H1 (cell line): ENCODE measurements around the gene FRMD3. TPM values are rescaled to one million over a fixed set of nuclear protein-coding genes. Genes with fewer than 3 reads are reported as not detected.

ENCODE experiments used
- CTCF ChIA-PET: fragments of 300-600 bp; sonication (Branson Sonifier 250); formaldehyde crosslinking; loops from one replicate; lab custom pipeline; 2021; ENCODE audit not compliant: partially characterized antibody; lab: Charles Lee
- POLR2A ChIA-PET: fragments of 300-600 bp; sonication (Branson Sonifier 250); formaldehyde crosslinking; loops from one replicate; lab custom pipeline; 2021; ENCODE audit warnings: inconsistent platforms; ENCODE audit not compliant: partially characterized antibody; lab: Charles Lee
- DNase-seq, 2 experiments: peaks; one replicate each; pipeline versions ENCODE4 v3.0.0 to v3.0.0-alpha.2; 2010 to 2022; ENCODE audit warnings: low spot score in 2 of 2, low read depth in 1 of 2, mixed read lengths in 1 of 2
- FAIRE-seq: peaks from 2 replicates; lab custom pipeline; 2011; peaks lifted over from hg19 to GRCh38; lab: Jason Lieb, UNC
- H2AFZ ChIP-seq: 2 replicates; pipeline ENCODE4 v1.8.1; 2012; ENCODE audit warnings: low read length, inconsistent platforms
- H2AK5ac ChIP-seq: 2 replicates; pipeline ENCODE4 v1.6.1; 2013; ENCODE audit warnings: low read depth, low read length
- H2BK120ac ChIP-seq: replicated peaks from 2 replicates; pipeline ENCODE3; 2013; ENCODE audit warnings: low read depth, low read length, inconsistent platforms
- H2BK12ac ChIP-seq: 2 replicates; pipeline ENCODE4 v1.6.1; 2013; ENCODE audit warnings: low read depth, low read length
- H2BK15ac ChIP-seq: 2 replicates; pipeline ENCODE4 v1.6.1; 2013; ENCODE audit warnings: low read length
- H2BK20ac ChIP-seq: 2 replicates; pipeline ENCODE4 v1.6.1; 2013; ENCODE audit warnings: low read length
- H2BK5ac ChIP-seq: 2 replicates; pipeline ENCODE4 v1.6.1; 2013; ENCODE audit warnings: low read depth, low read length
- H3K14ac ChIP-seq: 2 replicates; pipeline ENCODE4 v1.6.1; 2013; ENCODE audit warnings: inconsistent platforms; ENCODE audit not compliant: insufficient read length
- H3K18ac ChIP-seq: 2 replicates; pipeline ENCODE4 v1.6.1; 2013; ENCODE audit warnings: low read length; ENCODE audit errors: extremely low read depth
- H3K23ac ChIP-seq: 2 replicates; pipeline ENCODE4 v1.6.1; 2013; ENCODE audit warnings: inconsistent platforms; ENCODE audit not compliant: insufficient read length
- H3K23me2 ChIP-seq: 2 replicates; pipeline ENCODE4 v1.6.1; 2013; ENCODE audit warnings: low read depth, low read length
- H3K27ac ChIP-seq: 2 replicates; pipeline ENCODE4 v1.6.1; 2011; ENCODE audit warnings: low read depth, low read length, inconsistent platforms
- H3K27me3 ChIP-seq, 4 experiments: replicated peaks in 1 of 4; 1 replicate in 1 of 4; 2 replicates in 3 of 4; pipeline versions ENCODE4 v1.6.1 to v1.8.1; 2011 to 2013; ENCODE audit warnings: low read length in 3 of 4, mild to moderate bottlenecking in 3 of 4, inconsistent platforms in 2 of 4, mixed read lengths in 2 of 4, moderate library complexity in 1 of 4; ENCODE audit not compliant: control insufficient read depth in 3 of 4, insufficient read depth in 3 of 4; ENCODE audit errors: extremely low read depth in 1 of 4
- H3K36me3 ChIP-seq, 4 experiments: 2 replicates each; pipeline versions ENCODE4 v1.6.1 to v1.8.1; 2011 to 2013; ENCODE audit warnings: mild to moderate bottlenecking in 4 of 4, low read length in 3 of 4, moderate library complexity in 2 of 4, control low read depth in 1 of 4, inconsistent platforms in 1 of 4; ENCODE audit not compliant: insufficient read depth in 4 of 4, control insufficient read depth in 2 of 4
- H3K4ac ChIP-seq: replicated peaks from 2 replicates; pipeline ENCODE3; 2013; ENCODE audit warnings: low read length, low read depth, mixed read lengths, inconsistent platforms; ENCODE audit not compliant: insufficient read length
- H3K4me1 ChIP-seq, 4 experiments: replicated peaks in 1 of 4; 1 replicate in 1 of 4; 2 replicates in 3 of 4; pipeline versions ENCODE4 v1.6.1 to v1.8.1; 2011 to 2013; ENCODE audit warnings: low read length in 3 of 4, inconsistent platforms in 2 of 4, mixed read lengths in 1 of 4; ENCODE audit not compliant: insufficient read depth in 4 of 4, control insufficient read depth in 3 of 4
- H3K4me2 ChIP-seq, 2 experiments: 2 replicates each; pipeline versions ENCODE4 v1.6.1 to v1.8.1; 2011 to 2013; ENCODE audit warnings: low read depth in 2 of 2, low read length in 2 of 2, control low read depth in 1 of 2, inconsistent platforms in 1 of 2, mild to moderate bottlenecking in 1 of 2; ENCODE audit not compliant: insufficient read depth in 1 of 2
- H3K4me3 ChIP-seq, 4 experiments: fragments of 200-600, 300-600 bp in 1 of 4; sonication (generic), shearing (Covaris generic), sonication (Bioruptor Twin) in 1 of 4; 2 replicates each; pipeline versions ENCODE4 v1.5.1 to v1.8.1; 2011 to 2016; ENCODE audit warnings: low read length in 4 of 4, low read depth in 3 of 4, control low read depth in 2 of 4, inconsistent platforms in 2 of 4, mild to moderate bottlenecking in 2 of 4, mixed read lengths in 1 of 4, moderate library complexity in 1 of 4; ENCODE audit not compliant: insufficient read depth in 2 of 4; ENCODE audit errors: extremely low read depth in 1 of 4
- H3K56ac ChIP-seq: replicated peaks from 2 replicates; pipeline ENCODE3; 2013; ENCODE audit warnings: low read depth, mild to moderate bottlenecking, mixed read lengths, low read length, inconsistent platforms; ENCODE audit not compliant: insufficient read length
- H3K79me1 ChIP-seq: 2 replicates; pipeline ENCODE4 v1.6.1; 2013; ENCODE audit warnings: low read depth, low read length, control low read depth
- H3K79me2 ChIP-seq, 2 experiments: 2 replicates each; pipeline versions ENCODE4 v1.6.1 to v1.8.1; 2012 to 2013; ENCODE audit warnings: low read length in 2 of 2, mild to moderate bottlenecking in 2 of 2, inconsistent platforms in 1 of 2; ENCODE audit not compliant: insufficient read depth in 2 of 2, control insufficient read depth in 1 of 2
- H3K9ac ChIP-seq, 4 experiments: replicated peaks in 1 of 4; 1 replicate in 1 of 4; 2 replicates in 3 of 4; pipeline versions ENCODE4 v1.6.1 to v1.8.1; 2011 to 2013; ENCODE audit warnings: low read depth in 3 of 4, low read length in 3 of 4, control low read depth in 2 of 4, mild to moderate bottlenecking in 2 of 4, moderate library complexity in 2 of 4, inconsistent platforms in 1 of 4; ENCODE audit errors: extremely low read depth in 1 of 4
- H3K9me3 ChIP-seq, 2 experiments: 2 replicates each; pipeline versions ENCODE4 v1.6.1 to v1.8.1; 2012 to 2013; ENCODE audit warnings: mild to moderate bottlenecking in 2 of 2, moderate library complexity in 2 of 2, control low read depth in 1 of 2, inconsistent platforms in 1 of 2, low read depth in 1 of 2, low read length in 1 of 2, mixed read lengths in 1 of 2; ENCODE audit not compliant: insufficient read depth in 2 of 2
- H4K20me1 ChIP-seq, 2 experiments: replicated peaks in 1 of 2; 2 replicates each; pipeline versions ENCODE3 to v1.8.1; 2011 to 2013; ENCODE audit warnings: inconsistent platforms in 2 of 2, low read length in 2 of 2, mild to moderate bottlenecking in 1 of 2; ENCODE audit not compliant: insufficient read depth in 2 of 2, control insufficient read depth in 1 of 2
- H4K5ac ChIP-seq: 2 replicates; pipeline ENCODE4 v1.6.1; 2013; ENCODE audit warnings: low read length, low read depth, mixed read lengths, inconsistent platforms; ENCODE audit not compliant: insufficient read length
- H4K8ac ChIP-seq: 2 replicates; pipeline ENCODE4 v1.8.0; 2013; ENCODE audit warnings: mild to moderate bottlenecking, moderate library complexity, low read length, inconsistent platforms; ENCODE audit not compliant: insufficient read depth; ENCODE audit errors: extremely low read depth
- H4K91ac ChIP-seq: replicated peaks from 2 replicates; pipeline ENCODE3; 2013; ENCODE audit warnings: low read length, mixed read lengths, inconsistent platforms; ENCODE audit not compliant: insufficient read length
- ASH2L ChIP-seq: fragments of 200-600, 300-600 bp; sonication (generic); IDR thresholded peaks from one replicate; pipeline ENCODE4 v1.7.1; 2017; ENCODE audit warnings: low read length
- ATF3 ChIP-seq: IDR thresholded peaks from 2 replicates; pipeline ENCODE4 v1.6.1; 2011; ENCODE audit warnings: low read depth, mild to moderate bottlenecking, low read length; ENCODE audit not compliant: insufficient read depth
- CEBPB ChIP-seq: IDR thresholded peaks from 2 replicates; pipeline ENCODE4 v1.6.1; 2012; ENCODE audit warnings: low read depth, low read length
- CREB1 ChIP-seq: IDR thresholded peaks from 2 replicates; pipeline ENCODE4 v1.6.1; 2012; ENCODE audit warnings: inconsistent platforms
- EGR1 ChIP-seq: IDR thresholded peaks from 2 replicates; pipeline ENCODE4 v1.6.1; 2011; ENCODE audit warnings: low read depth, low read length, borderline replicate concordance
- GABPA ChIP-seq: IDR thresholded peaks from 2 replicates; pipeline ENCODE4 v1.6.1; 2011; ENCODE audit warnings: mild to moderate bottlenecking, low read length, moderate library complexity, borderline replicate concordance; ENCODE audit not compliant: insufficient read depth
- GTF2F1 ChIP-seq: IDR thresholded peaks from 2 replicates; pipeline ENCODE4 v1.6.1; 2012; ENCODE audit warnings: low read depth, low read length, improper control_type of control experiment, borderline replicate concordance
- KDM4A ChIP-seq: IDR thresholded peaks from one replicate; pipeline ENCODE4 v1.7.1; 2012; ENCODE audit warnings: low read depth, mild to moderate bottlenecking, moderate library complexity, low read length, inconsistent platforms; ENCODE audit not compliant: severe bottlenecking
- KDM5A ChIP-seq: fragments of 200-600 bp; IDR thresholded peaks from 2 replicates; pipeline ENCODE4 v1.7.1; 2012; ENCODE audit warnings: mild to moderate bottlenecking, low read length, inconsistent platforms, mixed read lengths
- MAFK ChIP-seq: IDR thresholded peaks from 2 replicates; pipeline ENCODE4 v1.6.1; 2012; ENCODE audit warnings: low read depth, mild to moderate bottlenecking, improper control_type of control experiment, low read length
- NANOG ChIP-seq: IDR thresholded peaks from 2 replicates; pipeline ENCODE4 v1.6.1; 2011; ENCODE audit warnings: low read length, low read depth, mild to moderate bottlenecking, inconsistent platforms; ENCODE audit not compliant: insufficient read depth, poor library complexity, severe bottlenecking
- POLR2AphosphoS5 ChIP-seq: IDR thresholded peaks from 2 replicates; pipeline ENCODE4 v1.6.1; 2011; ENCODE audit warnings: low read depth, low read length
- RNF2 ChIP-seq: fragments of 200-900, 300-1000 bp; sonication (generic); IDR thresholded peaks from 2 replicates; pipeline ENCODE4 v1.7.1; 2016; ENCODE audit warnings: borderline replicate concordance, low read depth, mild to moderate bottlenecking, antibody characterized with exemption, low read length; ENCODE audit not compliant: poor library complexity, severe bottlenecking; ENCODE audit errors: missing control alignments
- SP4 ChIP-seq: IDR thresholded peaks from 2 replicates; pipeline ENCODE4 v1.6.1; 2012; ENCODE audit warnings: low read length, inconsistent platforms
- WGBS, 2 experiments: shearing (Covaris generic) in 1 of 2; methylation state at CpG; one replicate each; pipeline versions ENCODE4 v1.1.6 to v1.1.7; 2013 to 2015; ENCODE audit warnings: low lambda C conversion rate in 2 of 2, mixed read lengths in 2 of 2, inconsistent platforms in 1 of 2, low coverage in 1 of 2, missing lambda C conversion rate in 1 of 2; ENCODE audit not compliant: insufficient replicate concordance in 2 of 2, insufficient coverage in 1 of 2, insufficient read length in 1 of 2; ENCODE audit errors: extremely low coverage in 1 of 2, missing lambda C conversion rate in 1 of 2; 5-methylcytosine and 5-hydroxymethylcytosine counted together
- polyA plus RNA-seq, 7 experiments: library from polyadenylated mRNA; depleted of rRNA in 3 of 7; stranded (reverse) in 5 of 7; unstranded in 2 of 7; fragments of >200 nt in 5 of 7; fragments of 200-250 nt in 2 of 7; gene quantifications; 1 replicate in 5 of 7; 2 replicates in 1 of 7; 4 replicates in 1 of 7; pipeline versions ENCODE4 v1.2.1 to v1.2.3, GENCODE V29; 2011 to 2013; ENCODE audit warnings: missing spikeins in 2 of 7, mixed read lengths in 2 of 7
- total RNA-seq: library from RNA; stranded (reverse); fragmentation: NEBNext Ultra II Directional; extraction: Animal tissue kit (Norgen Biotek cat#: 25700); gene quantifications from 2 replicates; pipeline ENCODE4 v1.2.1, GENCODE V29; 2021

Gene FRMD3
- total and polyA plus RNA-seq, 2 of the 8 experiments (the other 6 are each of a cell fraction or from before 2014, with no cell fraction given): 0.15 to 1.4 TPM

GRCh38 chr9:83445703-83446265 is 92.4 kb downstream of the FRMD3 start:
- Histone ChIP-seq H3K27me3 (no peaks in the 10 kb centered on the region), H2BK5ac (no peak overlapping the region), H2AFZ (no peak overlapping the region), H3K56ac (no peak overlapping the region), H4K5ac (no peak overlapping the region), H3K23ac (no peak overlapping the region), H2AK5ac (no peak overlapping the region), H3K4me3 (no peak overlapping the region), H3K23me2 (no peaks in the 10 kb centered on the region), H3K4ac (no peak overlapping the region), H3K4me1 (no peaks in the 10 kb centered on the region), H2BK15ac (no peak overlapping the region), H2BK20ac (no peak overlapping the region), H2BK12ac (no peak overlapping the region), H3K27ac (no peak overlapping the region), H4K8ac (no peak overlapping the region), H3K79me2 (no peaks in the 10 kb centered on the region), H3K14ac (no peak overlapping the region), H3K9me3 (no peaks in the 10 kb centered on the region)
- DNase-seq (no peak), FAIRE-seq (no peak)
- ChIA-PET CTCF (interaction anchor here (1.2 to 1.6 kb wide), 3 partner anchors 14 to 111 kb away, joined by 3 to 5 read pairs (median 3); no protein-coding TSS in a partner anchor), POLR2A (no interaction called here)
- 96% methylated on average over 6 of the region's 6 CpGs; no CpG with 5 or more reads in 1 of the 2 experiments for WGBS, 2 experiments
- TF ChIP-seq CREB1 (no peak), EGR1 (no peak), GABPA (no peak), ATF3 (no peak), KDM5A (no peak), MAFK (no peak), KDM4A (no peak), ASH2L (no peak), POLR2AphosphoS5 (no peak), SP4 (no peak), GTF2F1 (no peak), RNF2 (no peak), NANOG (no peak), CEBPB (no peak)
- TF ChIP-seq, all 59 proteins: peak for 0
- H3K36me3 ChIP-seq: no peaks in the 10 kb centered on the region
- H3K9ac ChIP-seq: no peak overlapping the region
- no peak overlapping the region for H3K4me2 ChIP-seq
- H4K20me1 ChIP-seq: no peaks in the 10 kb centered on the region
- no peak overlapping the region for H3K18ac ChIP-seq
- no peak overlapping the region for H2BK120ac ChIP-seq
- H4K91ac ChIP-seq: no peak overlapping the region
- H3K79me1 ChIP-seq: no peaks in the 10 kb centered on the region
